ENCODE measurements around the gene RAB13. TPM values are rescaled to one million over a fixed set of nuclear protein-coding genes. Genes with fewer than 3 reads are reported as not detected.

The RAB13 gene
- total and polyA plus RNA-seq, 2 of the 8 experiments (the other 6 are each of a cell fraction or from before 2014, with no cell fraction given), result 70.5 to 157 TPM

- Histone ChIP-seq H3K14ac (ENCODE audit: insufficient read length) (no peak within 1 kb of the TSS), H2BK15ac (ENCODE audit: low read length) (0 out of 2 replicates have a peak within 1 kb of the TSS, but pooled peaks have one; percentile 32), H2BK5ac (ENCODE audit: low read depth, low read length) (peak within 1 kb of the TSS; percentile 75), H4K8ac (ENCODE audit: extremely low read depth, insufficient read depth, low read length) (peak within 1 kb of the TSS; percentile 91; the same call in 1 of the 2 replicates), H3K79me1 (ENCODE audit: low read depth, low read length) (peaks cover 6% of the 10 kb centered on the region), H3K27ac (ENCODE audit: low read depth, low read length) (peak within 1 kb of the TSS; percentile 66), H3K36me3 (ENCODE audit: control insufficient read depth in 2 of 4, insufficient read depth in 4 of 4, low read length in 3 of 4) (peaks cover 16 to 53% (median 32%) of the 10 kb centered on the region in 4 experiments; a peak in 7 of 8 replicates), H3K4me2 (ENCODE audit: insufficient read depth in 1 of 2, low read depth in 2 of 2, low read length in 2 of 2) (peak within 1 kb of the TSS; percentile 93 to 98), H4K5ac (ENCODE audit: insufficient read length, low read depth, low read length) (peak within 1 kb of the TSS; percentile 78), H4K91ac (replicated peaks; ENCODE audit: insufficient read length, low read length) (peak within 1 kb of the TSS; percentile 64), H3K23me2 (ENCODE audit: low read depth, low read length) (peaks cover 12% of the 10 kb centered on the region), H3K79me2 (ENCODE audit: control insufficient read depth in 1 of 2, insufficient read depth in 2 of 2, low read length in 2 of 2) (peaks cover 0 to 16% of the 10 kb centered on the region in 2 experiments; a peak in 2 of 4 replicates), H3K9me3 (ENCODE audit: insufficient read depth in 2 of 2, low read depth in 1 of 2, low read length in 1 of 2) (no peaks in the 10 kb centered on the region), H3K4me1 (replicated peaks in 1 of 4; ENCODE audit: control insufficient read depth in 3 of 4, insufficient read depth in 4 of 4, low read length in 3 of 4) (no peaks in the 10 kb centered on the region; a peak in 1 of 7 replicates), H2BK120ac (replicated peaks; ENCODE audit: low read depth, low read length) (no peak within 1 kb of the TSS), H2BK12ac (ENCODE audit: low read depth, low read length) (no peak within 1 kb of the TSS), H3K9ac (replicated peaks in 1 of 4; ENCODE audit: extremely low read depth in 1 of 4, low read depth in 3 of 4, low read length in 3 of 4) (peak within 1 kb of the TSS; percentile 73 to 86 (median 76)), H4K20me1 (replicated peaks in 1 of 2; ENCODE audit: control insufficient read depth in 1 of 2, insufficient read depth in 2 of 2, low read length in 2 of 2) (no peaks in the 10 kb centered on the region), H3K23ac (ENCODE audit: insufficient read length) (no peak within 1 kb of the TSS), H2BK20ac (ENCODE audit: low read length) (no peak within 1 kb of the TSS), H2AK5ac (ENCODE audit: low read depth, low read length) (peak within 1 kb of the TSS; percentile 28; the same call in 1 of the 2 replicates), H3K18ac (ENCODE audit: extremely low read depth, low read length) (peak within 1 kb of the TSS; percentile 96), H2AFZ (ENCODE audit: low read length) (peak within 1 kb of the TSS; percentile 85), H3K4ac (replicated peaks; ENCODE audit: insufficient read length, low read depth, low read length) (peak within 1 kb of the TSS; percentile 34), H3K4me3 (ENCODE audit: extremely low read depth in 1 of 4, insufficient read depth in 2 of 4, low read depth in 3 of 4, low read length in 4 of 4) (peak within 1 kb of the TSS; percentile 91 to 99 (median 93)), H3K27me3 (replicated peaks in 1 of 4; ENCODE audit: control insufficient read depth in 3 of 4, extremely low read depth in 1 of 4, insufficient read depth in 3 of 4, low read length in 3 of 4) (no peaks in the 10 kb centered on the region), H3K56ac (replicated peaks; ENCODE audit: insufficient read length, low read depth, low read length) (peak within 1 kb of the TSS; percentile 73)
- ChIA-PET CTCF (ENCODE audit: partially characterized antibody) (interaction anchor here (0.9 to 2.7 kb wide), 9 partner anchors 9 to 207 kb away, joined by 3 to 29 read pairs (median 7); partner anchors contain the start of genes CREB3L4, RAB13 and SLC39A1), POLR2A (ENCODE audit: partially characterized antibody) (interaction anchor here (0.6 to 15.5 kb wide), 27 partner anchors 12 to 404 kb away, joined by 3 to 276 read pairs (median 4); partner anchors contain the start of genes CREB3L4, CRTC2, DENND4B and GATAD2B)
- FAIRE-seq (no peak), DNase-seq (ENCODE audit: low read depth in 1 of 2, low spot score in 2 of 2) (peak in 1 of 2 experiments; percentile 88)
- WGBS, 2 experiments (ENCODE audit: extremely low coverage in 1 of 2, insufficient coverage in 1 of 2, insufficient read length in 1 of 2, insufficient replicate concordance in 2 of 2, low coverage in 1 of 2, low lambda C conversion rate in 2 of 2, missing lambda C conversion rate in 1 of 2), result 2% methylated on average over 72 of the region's 75 CpGs; no CpG with 5 or more reads in 1 of the 2 experiments
- TF ChIP-seq CREB1 (IDR thresholded peaks at IDR 0.05) (peak; percentile 84), SP4 (IDR thresholded peaks at IDR 0.05; ENCODE audit: low read length) (no peak), POLR2A (IDR thresholded peaks at IDR 0.05; ENCODE audit: control extremely low read depth in 1 of 2, low read depth in 2 of 2, low read length in 2 of 2) (peak; percentile 76 to 78), TCF12 (IDR thresholded peaks at IDR 0.05; ENCODE audit: low read depth, low read length) (no peak), CTCF (IDR thresholded peaks at IDR 0.05; ENCODE audit: control extremely low read depth in 1 of 3, insufficient read depth in 1 of 3, low read depth in 1 of 3, low read length in 3 of 3) (no peak), TAF7 (optimal IDR thresholded peaks at IDR 0.05; ENCODE audit: borderline replicate concordance, low read depth, low read length) (peak; percentile 43), POLR2AphosphoS5 (IDR thresholded peaks at IDR 0.05; ENCODE audit: low read depth, low read length) (no peak; the same call in none of the 2 replicates), EGR1 (IDR thresholded peaks at IDR 0.05; ENCODE audit: borderline replicate concordance, low read depth, low read length) (0 out of 2 replicates have a peak, but pooled peaks have one; percentile 21)
These were observed 8.6 kb downstream of the RAB13 start, which contains the start of gene JTB for GRCh38 chr1:153977250-153978240. TSS of gene JTB (minus strand) at chr1:153977674. CDS start at chr1:153977252, 422 bp downstream.

Data from H1 (cell line).